Activated gamma-delta T cell treated with Interleukin-2 at 50 U/mL for 16 hours (primary cell): ENCODE data around the gene KRTAP4-5.
"Not testable (repeated sequence)": the region's sequence is repeated elsewhere in the genome, so short reads cannot be mapped to it uniquely, and the experiment has no call there.

Source experiments
- DNase-seq: peaks from one replicate; pipeline ENCODE4 v3.0.0-alpha.2; 2020

KRTAP4-5 gene

GRCh38 chr17:41105347-41105746, 44.3 kb downstream of the KRTAP4-5 start, which contains the start of gene KRTAP4-9:
TSS of gene KRTAP4-9 (plus strand) at chr17:41105389. CDS start at chr17:41105389, 0 bp downstream.
- not testable (repeated sequence) for DNase-seq

DNA sequence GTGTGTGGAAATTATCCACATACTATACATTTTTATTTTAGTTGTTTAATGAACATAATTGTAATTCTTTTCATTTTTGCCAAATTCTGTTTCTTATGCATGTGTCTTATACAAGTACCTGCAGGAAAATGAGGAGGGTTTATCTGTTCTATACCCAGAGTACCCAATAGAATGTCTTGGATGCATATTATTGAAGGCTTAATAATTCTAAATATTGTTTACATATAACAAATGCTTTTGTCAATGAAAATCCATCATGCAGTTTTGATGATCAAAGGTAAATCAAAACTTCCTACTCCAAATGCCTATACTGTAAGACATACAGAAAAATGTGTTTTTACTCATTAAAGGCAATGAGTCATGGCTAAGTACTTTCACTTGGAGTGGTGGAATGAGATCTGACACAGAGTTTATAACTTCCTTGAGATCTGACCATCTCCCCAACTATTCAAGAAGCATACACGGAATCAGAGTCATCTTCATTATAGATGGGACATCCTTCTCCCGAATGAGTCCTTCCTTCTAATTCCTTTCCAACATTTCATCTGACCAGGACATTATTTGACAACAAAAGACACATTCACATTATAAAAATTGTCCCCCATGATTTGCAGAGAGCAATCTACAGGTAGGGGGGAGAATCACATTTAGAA, 45.1 kb downstream of the KRTAP4-5 start:
- DNase-seq = not testable (repeated sequence)

GRCh38 chr17:41103896-41104295, 45.7 kb downstream of the KRTAP4-5 start:
- DNase-seq = no peak

GRCh38 chr17:41101586-41102259, 47.9 kb downstream of the KRTAP4-5 start, which contains the start of gene KRTAP4-16:
TSS of gene KRTAP4-16 (minus strand) at chr17:41102209. CDS start at chr17:41102209, 0 bp downstream.
- no peak for DNase-seq

GRCh38 chr17:41099682-41100480, 49.7 kb downstream of the KRTAP4-5 start:
- DNase-seq = not testable (repeated sequence)
